Hypothalamus (tissue), 51 donors: ENCODE measurements around the gene GYS1.
A peak's percentile ranks its signal among the peaks of the same experiment; 100 is the strongest.

Experiments
- DNase-seq, 51 donors: peaks; one replicate each; lab custom pipeline; 2025; lab: John Stamatoyannopoulos, UW

Gene GYS1

GRCh38 chr19:48991011-48991609 lies 2.0 kb downstream of the GYS1 start:
- DNase-seq: no peak

GRCh38 chr19:48990400-48990799 lies 2.7 kb downstream of the GYS1 start:
- no peak for DNase-seq

GRCh38 chr19:48989701-48990291 lies 3.3 kb downstream of the GYS1 start:
- peak in 21 of 51 donors; percentile 5 to 59 (median 34) for DNase-seq

GRCh38 chr19:48988860-48989259 lies 4.2 kb downstream of the GYS1 start:
- no peak for DNase-seq

DNA sequence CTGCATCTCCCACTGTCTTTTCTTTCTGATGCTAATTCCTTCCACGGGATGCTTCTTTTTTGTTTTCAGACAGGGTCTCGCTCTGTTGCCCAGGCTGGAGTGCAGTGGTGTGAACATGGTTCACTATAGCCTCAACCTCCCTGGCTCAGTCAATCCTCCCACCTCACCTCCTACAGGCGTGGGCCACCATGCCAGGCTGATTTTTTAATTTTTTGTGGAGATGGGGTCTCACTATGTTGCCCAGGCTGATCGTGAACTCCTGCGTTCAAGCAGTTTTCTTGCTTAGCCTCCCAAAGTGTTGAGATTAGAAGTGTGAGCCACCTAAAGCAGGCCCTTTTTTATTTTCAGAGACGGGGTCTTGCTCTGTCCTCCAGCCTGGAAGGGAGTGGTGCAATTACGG lies 4.8 kb downstream of the GYS1 start:
- no peak for DNase-seq

- DNase-seq: no peak
These were observed 5.8 kb downstream of the GYS1 start for GRCh38 chr19:48987323-48987722.

DNA sequence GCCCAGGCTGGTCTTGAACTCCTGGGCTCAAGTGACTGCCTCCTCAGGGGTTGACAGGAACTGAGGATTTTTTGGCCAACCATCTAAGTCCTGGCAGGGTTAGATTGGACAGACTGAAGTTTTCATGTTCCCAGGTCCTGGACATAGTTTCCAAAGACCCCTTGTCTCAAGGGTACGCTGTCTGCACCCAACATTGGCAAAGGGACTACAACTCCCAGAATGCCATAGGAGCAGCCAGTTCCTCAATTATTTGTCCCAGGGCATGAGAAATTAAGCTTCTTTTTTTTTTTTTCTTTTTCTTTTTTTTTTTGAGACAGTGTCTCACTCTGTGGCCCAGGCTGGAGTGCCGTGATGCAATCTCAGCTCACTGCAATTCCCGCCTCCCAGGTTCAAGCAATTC lies 6.9 kb downstream of the GYS1 start:
- no peak for DNase-seq

GRCh38 chr19:48985711-48986110 lies 7.4 kb downstream of the GYS1 start:
- no peak for DNase-seq

DNA sequence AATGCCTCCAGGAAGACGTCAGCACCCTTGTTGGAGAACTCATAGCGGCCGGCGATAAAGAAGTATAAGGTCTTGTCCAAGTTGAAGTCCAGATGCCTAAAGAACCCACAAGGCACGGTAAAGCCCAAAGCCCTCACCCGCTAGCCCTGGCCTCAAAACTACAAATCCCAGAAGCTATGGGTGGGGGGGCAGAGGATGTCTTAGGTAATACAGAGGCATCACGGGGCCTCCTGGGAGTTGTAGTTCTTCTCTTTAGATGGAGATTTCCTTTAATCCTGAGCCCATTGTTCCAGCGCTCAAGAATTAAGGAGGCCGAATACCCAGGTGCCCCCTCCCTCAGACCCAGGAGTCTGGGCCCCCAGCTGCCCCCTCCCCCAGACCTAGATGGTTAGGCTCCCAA lies 10.8 kb downstream of the GYS1 start:
- no peak for DNase-seq

DNA sequence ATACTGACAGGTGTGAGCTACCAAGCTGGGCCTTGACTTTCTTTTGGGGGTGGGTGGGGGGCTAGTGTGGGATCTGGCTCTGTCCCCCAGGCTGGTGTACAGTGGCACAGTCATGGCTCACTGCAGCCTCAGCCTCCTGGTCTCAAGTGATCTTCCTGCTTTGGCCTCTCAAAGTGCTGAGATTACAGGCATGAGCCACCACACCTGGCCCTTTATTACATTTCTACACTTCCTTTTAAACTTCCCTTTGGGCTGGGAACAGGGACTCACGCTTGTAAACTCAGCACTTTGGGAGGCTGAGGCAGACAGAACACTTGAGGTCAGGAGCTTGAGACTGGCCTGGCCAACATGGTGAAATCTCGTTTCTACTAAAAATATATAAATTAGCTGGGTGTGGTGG lies 16.0 kb downstream of the GYS1 start:
- DNase-seq: no peak

GRCh38 chr19:48975947-48976847 lies 16.9 kb downstream of the GYS1 start:
- DNase-seq: peak in 1 of 51 donors; percentile 8

DNA sequence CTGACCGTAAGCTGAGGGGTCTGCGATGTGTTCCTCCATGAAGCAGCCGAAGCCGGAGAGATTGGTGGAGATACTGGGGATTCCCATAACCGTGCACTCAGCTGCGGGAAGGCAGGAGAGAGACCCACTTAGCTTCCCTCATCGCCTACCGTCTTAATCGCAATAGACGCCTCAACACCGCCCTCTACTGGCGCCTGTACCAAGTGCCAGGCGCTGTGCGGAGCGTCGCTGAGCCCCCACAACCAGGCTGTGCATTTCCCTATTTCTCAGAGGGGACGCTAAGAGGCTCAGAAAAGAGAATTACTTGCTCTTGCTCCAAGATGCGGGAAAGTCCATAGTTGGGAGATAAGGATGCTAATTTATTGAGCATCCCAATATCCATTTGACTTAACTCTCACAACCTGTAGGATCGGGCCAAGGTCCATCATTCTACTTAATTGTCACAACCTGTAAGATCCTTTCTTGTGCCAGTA lies 22.1 kb downstream of the GYS1 start:
- DNase-seq: peak in 43 of 51 donors; percentile 13 to 79 (median 48)

DNA sequence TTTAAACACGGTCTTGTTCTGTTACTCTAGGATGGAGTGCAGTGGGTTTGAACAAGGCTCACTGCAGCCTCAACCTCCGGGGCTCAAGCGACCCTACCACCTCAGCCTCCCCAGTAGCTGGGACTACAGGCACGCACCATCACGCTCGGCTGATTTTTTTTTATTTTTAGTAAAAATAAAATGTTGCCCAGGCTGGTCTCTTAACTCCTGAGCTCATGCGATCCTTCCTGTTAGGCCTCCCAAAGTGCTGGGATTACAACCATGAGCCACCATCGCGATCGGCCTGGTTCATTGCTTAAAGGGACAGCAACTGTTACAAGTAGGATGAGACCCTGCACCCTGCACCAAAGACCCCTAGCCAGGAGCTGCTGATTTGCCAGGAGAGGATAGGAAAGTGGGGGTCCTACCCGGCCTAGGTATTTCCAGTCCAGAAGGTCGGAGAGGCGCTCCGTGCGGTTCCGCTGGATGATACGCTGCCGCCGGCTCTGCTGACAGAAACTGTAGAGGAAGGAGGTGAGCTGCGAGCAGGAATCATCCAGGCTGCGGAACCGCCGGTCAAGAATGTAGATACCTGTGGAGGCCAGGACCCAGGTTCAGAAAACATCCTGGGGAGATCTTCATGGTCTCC lies 22.9 kb downstream of the GYS1 start:
- no peak for DNase-seq

DNA sequence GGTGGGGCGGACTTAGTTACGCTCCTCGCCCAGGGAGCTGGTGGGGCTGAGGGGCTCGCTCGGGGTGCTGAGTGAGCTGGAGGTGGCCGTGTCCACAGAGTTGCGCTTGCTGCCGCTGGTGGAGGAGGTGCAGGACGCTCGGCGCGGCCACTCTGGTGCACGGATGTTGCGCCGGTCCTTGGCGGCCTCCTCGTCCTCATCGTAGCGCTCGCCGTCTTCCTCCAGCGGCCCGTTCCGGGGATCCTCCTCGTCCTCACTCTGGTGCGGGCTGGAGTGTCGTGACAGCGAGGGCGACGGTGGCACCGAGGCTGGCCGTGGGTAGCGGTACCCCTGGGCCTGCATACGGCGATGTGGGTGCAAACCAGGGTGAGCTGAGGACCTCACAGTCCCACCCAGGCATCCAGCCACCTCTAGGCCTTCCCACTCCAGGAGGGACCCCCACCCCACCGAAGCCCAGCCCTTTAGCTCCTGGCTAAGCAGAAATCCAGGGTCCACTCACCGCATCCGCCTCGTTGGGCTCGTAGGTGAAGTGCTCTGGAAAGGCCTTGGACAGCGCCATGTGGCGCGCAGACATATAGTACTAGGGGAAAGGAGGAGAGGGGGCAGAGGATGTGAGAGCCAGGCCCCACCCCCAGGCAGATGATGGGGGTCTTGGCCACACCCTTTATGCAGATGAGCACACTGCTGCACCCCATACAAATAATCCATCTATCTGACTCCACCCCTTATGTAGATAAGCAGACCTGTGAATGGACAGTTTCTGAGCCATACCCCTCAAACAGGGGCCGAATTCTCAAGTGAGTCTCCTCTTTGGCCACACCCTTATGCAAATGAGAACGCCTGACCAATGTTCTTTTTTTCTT lies 23.6 kb downstream of the GYS1 start:
- no peak for DNase-seq

DNA sequence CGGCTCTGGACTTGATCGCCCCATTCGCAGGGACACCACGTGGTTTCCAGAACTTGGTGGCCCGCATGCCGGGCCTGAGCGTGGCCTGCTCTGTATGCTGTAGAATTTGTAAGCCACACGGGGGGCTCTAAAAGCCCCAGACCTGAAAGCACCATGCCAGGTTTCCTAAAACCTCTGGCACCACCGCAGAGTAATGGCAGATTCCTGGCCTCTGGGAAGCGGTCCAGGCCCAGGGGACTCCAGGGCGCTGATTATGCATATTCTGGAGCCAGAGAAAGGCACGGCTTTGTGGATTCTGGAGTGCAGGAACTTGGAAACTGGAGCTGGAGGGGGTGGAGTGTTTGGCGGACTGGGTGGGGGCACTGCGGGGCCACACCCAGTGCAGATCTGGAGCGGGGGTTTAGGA lies 24.3 kb downstream of the GYS1 start:
- DNase-seq: peak in 2 of 51 donors; percentile 1 to 6

DNA sequence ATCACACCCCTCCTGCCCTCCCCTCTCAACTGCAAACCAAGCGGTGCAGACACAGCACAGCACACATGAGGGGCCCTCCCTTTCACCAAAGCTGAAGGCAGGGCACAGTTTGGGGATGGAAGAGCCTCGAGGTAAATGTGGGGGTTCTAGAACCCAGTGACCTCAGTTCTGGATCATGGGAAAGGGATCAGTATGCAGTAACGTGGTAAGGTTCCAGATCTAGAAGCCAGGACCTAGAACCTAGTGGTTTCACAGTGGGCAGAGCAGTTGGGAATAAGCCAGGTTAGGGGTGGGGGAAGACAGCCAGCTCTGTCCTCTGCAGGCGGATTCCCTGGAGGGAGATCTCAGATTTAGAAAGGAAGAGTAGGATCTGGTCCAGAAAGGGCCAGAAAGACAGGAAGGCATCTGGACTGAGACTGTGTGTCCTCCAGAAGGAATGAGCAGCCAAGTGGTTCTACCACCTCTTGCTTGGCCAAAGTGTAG lies 24.9 kb downstream of the GYS1 start:
- no peak for DNase-seq

GRCh38 chr19:48967346-48968178 lies 25.5 kb downstream of the GYS1 start:
- DNase-seq: peak in 35 of 51 donors; percentile 7 to 54 (median 35)

- peak in 7 of 51 donors; percentile 15 to 59 (median 18) for DNase-seq
These were observed 26.4 kb downstream of the GYS1 start for GRCh38 chr19:48966541-48967345.
